ENCODE results near the gene GYPB.
"Not testable (repeated sequence)": the region's sequence is repeated elsewhere in the genome, so short reads cannot be mapped to it uniquely, and the experiment has no call there.

GYPB gene

DNA sequence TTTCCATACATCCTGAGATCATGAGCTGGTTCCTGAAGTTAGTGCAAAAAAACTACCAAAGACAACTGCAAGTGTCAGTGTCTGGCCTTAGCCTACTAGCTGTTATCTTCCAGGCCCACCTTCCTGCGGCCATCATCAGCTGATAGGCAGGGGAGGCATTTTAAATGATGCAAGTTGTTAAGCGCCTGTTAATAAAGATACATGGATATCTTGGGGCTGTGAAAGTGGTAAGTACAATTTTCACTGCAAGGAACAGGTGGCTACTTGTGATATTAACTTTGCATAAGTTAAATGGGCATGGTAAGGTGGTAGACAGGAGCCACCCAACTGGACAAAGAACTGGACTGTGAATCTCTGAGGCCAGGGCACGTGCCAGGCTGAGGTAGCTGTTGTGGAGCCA, at the start of gene GYPB:
GYPB (minus strand) TSS at position 104 of the 400 bp plus-strand sequence; CDS start at position 11, 93 bp downstream.
- not testable (repeated sequence) for DNase-seq

DNA sequence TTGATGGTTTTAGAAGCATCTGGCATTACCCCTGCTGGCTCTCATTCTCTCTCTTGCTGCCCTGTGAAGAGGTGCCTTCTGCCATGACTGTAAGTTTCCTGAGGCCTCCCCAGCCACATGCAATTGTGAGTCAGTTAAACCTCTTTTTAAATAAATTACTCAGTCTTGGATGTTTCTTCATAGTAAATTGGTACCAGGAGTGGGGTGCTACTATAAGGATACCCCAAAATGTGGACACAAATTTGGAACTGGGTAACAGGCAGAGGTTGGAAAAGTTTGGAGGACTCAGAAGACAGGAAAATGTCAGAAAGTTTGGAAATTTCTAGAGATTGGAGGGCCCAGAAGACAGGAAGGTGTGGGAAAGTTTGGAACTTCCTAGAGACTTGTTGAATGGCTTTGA, 42.4 kb upstream of the GYPB start:
- not testable (repeated sequence) for DNase-seq

DNA sequence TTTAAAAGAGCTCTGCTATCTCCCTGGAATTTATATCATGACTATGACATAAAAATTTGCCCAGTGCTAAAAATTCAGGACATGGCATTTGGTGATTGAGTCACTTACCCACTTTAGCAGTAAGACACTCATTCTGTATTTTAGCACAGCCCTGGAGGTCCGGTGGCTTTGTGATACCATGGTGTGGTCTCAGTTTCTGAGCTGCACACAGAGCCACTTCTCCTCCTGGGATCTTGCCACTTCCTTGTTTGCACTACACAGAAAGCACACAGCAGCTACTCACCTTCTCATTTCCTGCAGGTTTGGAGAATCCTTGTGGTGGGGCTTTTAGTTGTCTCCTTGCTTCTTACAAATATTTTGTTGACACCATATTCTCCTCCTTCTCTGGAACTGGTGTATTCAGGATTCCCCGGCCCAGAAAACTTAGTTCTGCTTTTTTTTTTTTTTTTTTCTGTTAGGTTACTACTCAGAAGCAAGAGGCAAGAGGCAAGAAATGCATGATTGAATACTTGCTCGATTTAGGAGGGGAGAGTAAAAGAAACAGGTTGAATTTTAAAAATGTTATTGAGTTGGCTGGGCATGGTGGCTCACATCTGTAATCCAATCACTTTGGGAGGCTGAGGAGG, 41.2 kb upstream of the GYPB start:
- DNase-seq: not testable (repeated sequence)

DNA sequence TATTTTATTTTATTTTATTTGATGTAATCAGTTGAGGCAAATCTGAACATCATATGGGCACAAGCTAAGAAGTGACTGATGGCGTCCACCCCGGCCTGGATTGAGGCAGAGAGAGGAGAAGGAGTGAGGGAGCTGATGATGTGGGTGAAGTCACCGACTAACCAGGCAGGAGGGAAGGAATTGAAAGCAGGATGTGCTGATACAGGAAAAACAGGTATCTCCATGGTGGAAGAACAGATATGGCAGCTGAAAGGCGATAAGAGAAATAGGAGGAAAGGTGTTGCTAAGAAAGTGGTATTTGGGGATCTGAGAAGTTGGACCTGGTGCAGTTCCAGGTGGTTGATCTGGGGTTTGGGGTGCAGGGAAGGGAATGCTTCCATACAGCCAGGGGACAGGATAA, 37.6 kb upstream of the GYPB start:
- DNase-seq: no peak

DNA sequence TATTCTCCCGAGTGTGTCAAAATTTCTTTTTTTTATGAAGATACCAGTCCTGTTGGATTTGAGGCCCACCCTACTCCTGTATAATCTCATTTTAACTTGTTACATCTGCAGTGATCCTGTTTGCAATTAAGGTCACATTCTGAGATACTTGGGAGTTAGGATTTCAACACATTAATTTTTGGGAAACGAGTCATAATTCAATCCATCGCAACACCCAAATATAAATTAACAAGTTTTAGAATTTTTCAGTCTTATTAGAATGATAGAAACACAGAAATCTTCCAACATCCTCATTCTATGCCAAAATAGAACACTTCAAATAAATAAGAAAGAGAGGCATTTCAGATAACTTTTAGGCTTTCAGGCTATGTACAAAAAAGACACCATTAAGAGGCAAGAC, 36.2 kb upstream of the GYPB start:
- not testable (repeated sequence) for DNase-seq

DNA sequence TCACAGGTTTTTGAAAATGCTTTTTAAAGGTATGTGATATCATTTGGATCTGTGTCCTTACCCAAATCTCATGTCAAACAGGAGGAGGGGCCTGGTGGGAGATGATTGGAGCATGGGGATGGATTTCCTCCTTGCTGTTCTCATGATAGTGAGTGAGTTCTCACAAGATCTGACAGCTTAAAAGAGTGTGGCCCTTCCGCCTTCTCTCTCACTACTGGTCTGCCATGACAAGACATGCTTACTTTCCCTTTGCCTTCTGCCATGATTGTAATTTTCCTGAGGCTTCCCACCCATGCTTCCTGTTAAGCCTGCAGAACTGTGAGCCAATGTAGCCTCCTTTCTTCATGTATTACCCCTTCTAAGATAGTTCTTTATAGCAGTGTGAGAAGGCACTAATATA, 32.3 kb upstream of the GYPB start:
- not testable (repeated sequence) for DNase-seq

DNA sequence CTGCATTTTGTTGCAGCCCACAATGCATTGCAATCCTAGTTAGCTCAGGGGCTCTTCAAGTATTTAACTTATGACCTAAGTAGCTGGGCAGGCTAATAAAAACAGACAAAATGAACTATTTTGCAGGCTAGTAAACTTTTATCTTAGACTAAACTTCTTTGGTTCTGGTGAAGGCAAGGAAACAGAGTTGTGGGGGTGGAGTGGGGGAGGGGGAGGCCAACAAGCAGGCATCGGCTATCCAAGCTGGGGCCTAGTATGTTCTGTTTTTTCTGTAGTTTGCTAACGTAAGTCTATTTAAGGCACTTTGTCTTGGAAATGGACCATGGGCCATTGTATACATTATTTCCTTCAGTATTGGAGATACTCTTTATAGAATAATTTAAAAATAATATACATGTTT, 31.5 kb upstream of the GYPB start:
- DNase-seq: not testable (repeated sequence)

DNA sequence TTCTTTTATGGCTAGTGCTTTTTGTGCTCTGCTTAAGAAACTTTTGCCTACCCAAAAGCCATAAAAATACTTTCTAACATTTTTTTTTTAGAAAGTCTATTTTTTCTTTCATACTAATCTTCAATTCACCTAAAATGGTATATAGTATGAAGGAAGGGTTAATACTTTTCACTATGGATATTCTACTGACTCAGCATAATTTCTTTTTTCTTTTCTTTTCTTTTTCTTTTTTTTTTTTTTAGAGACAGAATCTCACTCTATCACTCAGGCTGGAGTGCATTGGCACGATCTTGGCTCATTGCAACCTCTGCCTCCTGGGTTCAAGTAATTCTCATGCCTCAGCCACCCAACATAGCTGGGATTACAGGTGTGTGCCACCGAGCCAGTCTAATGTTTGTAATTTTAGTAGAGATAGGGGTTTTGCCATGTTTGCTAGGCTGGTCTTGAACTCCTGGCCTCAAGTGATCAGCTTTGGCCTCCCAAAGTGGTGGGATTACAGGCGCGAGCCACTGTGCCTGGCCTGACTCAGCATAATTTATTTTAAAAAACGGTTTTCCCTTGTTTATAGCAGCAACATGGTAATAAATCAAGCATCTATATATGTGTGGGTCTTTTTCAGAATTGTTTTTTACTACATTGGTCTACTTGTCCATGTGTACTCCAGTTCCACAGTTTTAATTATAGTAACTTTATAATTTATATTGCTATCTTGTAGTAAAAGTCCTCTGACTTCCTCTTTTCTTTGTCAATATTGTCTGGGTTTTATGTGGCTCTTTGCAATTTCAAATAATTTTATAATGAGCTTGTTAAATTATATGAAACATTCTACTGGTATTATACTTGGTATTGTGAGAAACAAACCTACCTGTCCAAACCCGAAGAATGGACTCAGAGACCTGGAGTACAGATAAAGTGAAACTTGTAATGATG, 30.6 kb upstream of the GYPB start:
- not testable (repeated sequence) for DNase-seq

DNA sequence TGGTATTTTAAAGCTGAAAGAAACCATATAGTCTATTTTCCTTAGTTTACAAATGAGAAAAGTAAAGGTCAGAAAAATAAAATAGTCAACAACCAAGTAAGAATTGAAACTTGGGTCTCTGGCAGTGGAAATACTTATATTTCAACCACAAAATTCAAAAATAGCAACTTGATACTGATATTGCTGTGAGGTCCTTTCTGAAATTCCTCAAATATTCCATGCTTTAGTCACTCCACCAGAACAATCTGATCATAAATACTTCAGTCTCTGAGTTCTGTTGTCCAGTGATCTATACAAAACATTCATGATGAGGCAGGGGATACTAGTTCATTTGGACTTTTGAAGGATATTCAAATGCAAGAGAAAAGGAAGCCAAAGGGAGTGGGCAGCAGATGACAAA, 25.8 kb upstream of the GYPB start:
- DNase-seq: not testable (repeated sequence)

DNA sequence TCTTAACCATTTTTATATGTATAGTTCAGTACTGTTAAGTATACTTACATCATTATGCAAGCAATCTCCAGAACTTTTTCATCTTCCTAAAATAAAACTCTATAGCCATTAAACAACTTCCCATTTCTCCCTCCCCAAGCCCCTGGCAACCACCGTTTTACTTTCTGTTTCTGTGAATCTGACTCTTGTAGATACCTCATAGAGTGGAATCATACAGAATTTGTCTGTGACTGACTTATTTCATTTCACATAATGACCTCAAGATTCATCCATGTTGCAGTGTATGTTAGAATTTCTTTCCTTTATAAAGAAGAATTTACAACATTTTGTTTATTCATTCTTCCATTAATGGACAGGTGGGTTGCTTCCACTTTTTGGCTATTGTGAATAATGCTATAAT, 13.4 kb upstream of the GYPB start:
- DNase-seq: not testable (repeated sequence)

DNA sequence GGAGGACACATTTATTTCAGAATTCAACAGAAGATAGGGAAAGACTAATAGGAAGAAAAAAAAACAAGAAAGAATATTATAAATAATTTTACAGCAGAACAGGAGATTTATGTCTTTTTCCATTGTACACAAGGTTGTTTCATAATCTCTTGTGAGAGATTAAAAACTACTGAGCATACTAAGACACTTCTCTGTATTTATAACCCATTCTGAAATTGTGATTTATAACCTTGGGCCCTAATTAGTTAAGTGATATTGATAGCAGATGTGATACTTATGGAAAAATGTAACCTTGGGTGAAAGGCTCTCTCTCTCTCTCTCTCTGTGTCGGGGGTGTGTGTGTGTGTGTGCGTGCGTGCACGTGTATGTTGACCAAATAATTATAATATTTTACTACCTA, 12.7 kb upstream of the GYPB start:
- not testable (repeated sequence) for DNase-seq

DNA sequence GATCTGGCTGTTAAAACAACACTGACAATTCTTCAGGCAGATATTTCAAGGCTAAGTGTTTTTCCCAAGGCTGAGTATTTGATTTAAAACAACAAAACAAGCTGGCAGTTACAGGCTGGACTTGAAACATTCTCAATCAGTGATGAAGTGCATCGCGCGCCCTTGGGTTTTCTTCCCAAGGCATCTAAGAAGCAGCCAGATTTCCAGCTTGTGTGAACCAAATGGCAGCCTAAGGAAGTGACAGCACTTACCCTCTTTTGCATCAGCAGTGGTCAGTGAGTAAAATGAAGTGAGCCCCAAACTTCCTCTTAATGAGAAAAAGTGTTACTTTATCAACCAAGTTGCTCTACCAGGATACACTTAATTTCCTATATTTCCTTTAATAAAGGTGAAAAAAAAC, 12.2 kb upstream of the GYPB start:
- DNase-seq: not testable (repeated sequence)

DNA sequence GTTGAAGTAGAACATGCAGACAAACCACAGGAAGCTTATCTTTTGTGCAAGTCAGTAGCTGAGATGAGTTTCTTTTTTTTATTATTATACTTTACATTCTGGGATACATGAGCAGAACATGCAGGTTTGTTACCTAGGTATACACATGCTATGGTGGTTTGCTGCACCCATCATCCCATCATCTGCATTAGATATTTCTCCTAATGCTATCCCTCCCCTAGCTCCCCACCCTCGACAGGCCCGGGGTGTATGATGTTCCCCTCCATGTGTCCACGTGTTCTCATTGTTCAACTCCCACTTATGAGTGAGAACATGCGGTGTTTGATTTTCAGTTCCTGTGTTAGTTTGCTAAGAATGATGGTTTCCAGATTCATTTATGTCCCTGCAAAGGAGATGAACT, 11.5 kb upstream of the GYPB start:
- not testable (repeated sequence) for DNase-seq

DNA sequence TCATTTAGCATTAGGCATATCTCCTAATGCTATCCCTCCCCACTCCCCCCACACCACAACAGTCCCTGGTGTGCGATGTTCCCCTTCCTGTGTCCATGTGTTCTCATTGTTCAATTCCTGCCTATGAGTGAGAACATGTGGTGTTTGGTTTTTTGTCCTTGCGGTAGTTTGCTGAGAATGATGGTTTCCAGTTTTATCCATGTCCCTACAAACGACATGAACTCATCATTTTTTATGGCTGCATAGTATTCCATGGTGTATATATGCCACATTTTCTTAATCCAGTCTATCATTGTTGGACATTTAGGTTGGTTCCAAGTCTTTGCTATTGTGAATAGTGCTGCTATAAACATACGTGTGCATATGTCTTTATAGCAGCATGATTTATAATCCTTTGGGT, 7.5 kb upstream of the GYPB start:
- not testable (repeated sequence) for DNase-seq

DNA sequence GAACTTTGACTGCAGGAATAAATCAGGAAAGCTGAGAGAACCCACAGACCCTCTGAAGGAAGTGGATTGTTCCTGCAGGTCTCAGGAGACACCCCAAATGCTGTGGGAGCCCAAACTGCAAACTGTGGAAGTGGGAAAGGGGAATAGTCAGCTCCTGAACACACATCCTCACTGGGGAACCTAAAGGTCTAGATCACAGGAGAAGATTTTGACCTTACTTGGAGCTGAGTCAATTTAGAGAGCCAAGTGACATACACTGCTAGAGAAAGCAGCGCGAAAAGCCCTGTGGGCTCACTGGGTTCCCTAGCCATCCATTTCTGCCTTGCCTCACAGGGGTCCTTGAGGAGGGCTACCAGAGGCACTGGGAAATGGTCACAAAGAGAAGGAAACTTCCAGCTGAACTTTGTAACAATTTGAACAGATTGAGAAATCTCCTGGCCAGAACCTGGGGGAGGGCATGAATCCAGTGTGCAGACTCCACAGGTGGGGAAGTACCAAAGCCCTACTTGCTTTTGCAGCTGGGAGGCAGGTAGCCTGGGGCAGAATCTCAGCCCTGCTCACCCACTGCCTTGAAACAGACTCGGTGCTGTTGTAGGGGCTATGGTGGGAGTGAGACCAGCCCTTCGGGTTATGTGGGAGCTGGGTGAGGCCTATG, 5.3 kb upstream of the GYPB start:
- not testable (repeated sequence) for DNase-seq

DNA sequence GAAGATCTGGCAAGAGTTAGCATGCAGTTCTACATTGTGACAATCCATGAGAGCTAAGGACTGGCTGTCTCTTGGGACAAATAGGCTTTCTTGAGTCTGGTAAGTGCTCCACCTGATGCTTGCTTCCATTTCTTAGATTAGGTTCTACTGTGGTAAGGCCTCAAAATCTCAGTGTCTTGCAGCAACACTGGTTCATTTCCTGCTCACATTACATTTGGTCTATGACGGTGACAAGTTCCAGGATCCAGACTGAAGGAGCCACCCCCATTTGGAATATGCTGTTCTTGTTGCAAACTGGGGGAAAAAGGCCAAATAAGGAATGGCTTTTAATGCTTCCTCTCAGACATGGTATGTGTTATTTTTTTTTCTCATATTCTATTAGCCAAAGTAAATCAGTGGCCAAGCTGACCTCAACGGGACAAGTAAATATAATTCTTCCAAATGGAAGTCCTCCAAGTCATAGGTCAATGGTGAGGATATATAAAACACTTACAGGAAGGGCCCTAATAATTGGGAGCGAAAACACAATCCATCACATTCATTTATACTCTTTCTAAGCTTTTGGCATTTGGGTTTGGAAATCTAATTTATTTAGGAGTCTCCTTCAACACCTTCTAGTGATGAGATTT, 3.7 kb upstream of the GYPB start:
- not testable (repeated sequence) for DNase-seq

DNA sequence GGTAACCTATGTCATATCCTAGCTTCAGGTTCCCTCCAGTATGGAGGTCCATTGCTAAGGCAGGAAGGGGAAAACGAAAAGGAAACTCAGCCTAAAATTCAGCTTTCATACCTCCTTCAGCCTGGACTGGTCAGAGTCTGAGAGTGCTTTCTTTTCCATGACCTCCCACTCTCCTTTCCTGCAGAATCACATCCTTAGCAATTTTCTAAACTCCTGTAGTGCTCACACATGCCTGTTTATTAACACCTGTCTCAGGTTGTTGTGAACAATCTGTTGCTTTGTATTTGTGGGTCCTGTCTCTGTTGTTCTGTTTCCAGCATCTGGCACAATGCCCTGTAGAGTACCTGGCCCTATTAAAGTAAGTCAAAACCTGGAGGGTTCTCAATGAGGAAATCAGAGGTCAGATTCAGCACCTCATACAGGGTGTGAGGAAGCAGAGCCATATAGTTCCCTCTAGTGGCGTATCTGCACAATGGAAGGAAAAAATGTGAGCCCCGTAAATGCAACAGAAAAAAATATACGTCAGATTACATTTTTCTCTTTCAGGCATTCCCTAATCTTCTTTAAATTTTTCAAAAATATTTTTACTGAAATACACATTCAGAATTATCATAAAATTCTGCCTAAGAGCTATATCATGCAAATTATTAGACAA, 2.3 kb upstream of the GYPB start:
- not testable (repeated sequence) for DNase-seq

DNA sequence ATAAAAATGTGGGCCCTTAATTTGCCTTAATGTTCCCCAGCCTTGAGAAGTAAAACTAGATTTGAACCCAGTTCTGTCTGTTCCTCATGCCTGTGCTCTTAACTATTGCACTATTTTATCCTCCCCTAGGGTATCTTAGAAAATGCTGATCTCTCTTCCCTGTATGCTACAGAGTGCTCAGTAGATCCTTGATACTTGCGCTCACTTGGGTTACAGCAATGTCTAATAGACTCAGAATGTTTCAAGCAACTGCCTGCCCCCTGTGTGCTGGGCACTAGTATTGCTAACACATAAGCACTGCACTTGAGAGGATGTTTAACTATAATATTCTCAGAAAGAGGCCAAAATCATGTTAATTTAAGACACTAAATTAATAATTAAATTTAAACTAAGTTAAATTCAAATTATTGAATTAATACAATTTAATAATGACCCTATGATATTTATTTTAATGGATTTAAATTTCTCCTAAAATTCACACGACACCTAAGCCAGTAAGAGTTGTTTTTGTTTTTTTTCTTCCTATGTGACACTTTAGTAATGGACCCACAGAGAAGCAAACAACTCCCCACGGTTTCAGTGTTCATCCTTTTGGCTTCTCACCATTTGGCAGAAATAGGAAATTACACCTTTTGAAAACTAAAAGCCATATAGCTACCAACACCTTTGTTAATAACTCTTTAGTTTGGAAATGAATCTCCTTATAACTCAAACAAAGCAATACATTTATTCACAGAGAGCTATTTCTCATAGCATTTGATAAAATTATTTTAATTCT, 768 bp downstream of the GYPB start:
- DNase-seq: not testable (repeated sequence)

DNA sequence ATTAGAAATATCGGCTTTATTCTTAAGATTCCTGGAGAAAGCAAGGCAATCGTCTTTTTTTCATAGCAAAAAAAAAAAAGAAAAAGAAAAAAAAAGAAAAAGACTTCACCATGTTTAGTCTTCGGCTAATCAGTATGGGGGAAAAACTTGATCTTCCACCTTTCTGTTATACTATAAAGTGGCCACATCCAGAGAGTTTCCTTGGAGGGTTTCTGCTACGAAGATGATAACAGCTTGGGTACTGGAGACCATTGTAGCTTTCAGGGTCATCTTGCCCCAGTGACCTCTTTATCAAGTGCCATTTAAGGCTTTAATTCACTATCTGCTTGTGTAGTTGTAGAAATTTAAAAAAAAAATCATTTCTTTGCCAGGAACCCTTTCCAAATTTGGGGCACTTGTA, 1.9 kb downstream of the GYPB start:
- not testable (repeated sequence) for DNase-seq

DNA sequence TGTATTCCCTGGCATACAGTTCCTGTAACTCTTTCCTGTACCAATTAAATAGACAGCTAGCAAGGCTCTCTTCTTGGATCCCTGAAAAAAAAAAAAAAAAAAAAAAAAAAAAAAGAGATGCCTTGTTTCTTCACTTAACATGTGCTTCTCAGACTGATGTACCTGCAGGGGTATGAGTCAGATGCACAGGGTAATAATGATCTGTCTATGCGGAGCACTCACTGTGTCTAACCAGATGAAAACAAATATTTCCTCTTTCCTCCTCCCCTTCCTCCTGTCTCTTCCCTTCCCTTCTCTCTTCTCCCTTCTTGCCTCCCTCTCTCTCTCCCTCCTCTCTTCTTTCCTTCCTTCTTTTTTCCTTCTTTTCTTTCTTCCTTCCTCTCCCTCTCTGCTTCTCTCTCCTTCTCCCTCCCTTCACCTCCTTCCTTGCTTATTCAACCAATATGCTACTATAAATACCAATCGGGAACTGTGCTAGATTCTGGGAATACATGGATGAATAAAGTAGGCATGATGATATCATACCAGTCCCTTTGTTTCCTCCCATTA, 3.0 kb downstream of the GYPB start:
- not testable (repeated sequence) for DNase-seq

DNA sequence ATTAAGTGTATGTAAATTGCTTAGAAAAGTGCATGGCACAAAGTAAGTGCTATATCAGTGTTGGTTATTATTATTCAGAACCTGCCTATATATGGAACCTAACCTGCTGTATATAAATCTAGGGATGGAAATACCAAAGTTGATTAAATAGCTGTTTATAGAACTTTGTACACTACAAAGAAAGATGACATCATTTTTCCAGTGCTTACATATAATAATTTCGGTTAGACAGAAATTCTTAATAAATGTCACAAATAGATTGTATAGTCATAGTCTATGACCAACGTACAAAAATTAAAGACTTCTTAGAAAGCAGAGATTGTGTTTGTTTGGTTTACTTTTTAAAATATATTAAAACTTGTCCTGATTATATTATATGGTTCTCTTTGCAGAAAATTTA, 4.4 kb downstream of the GYPB start:
- DNase-seq: no peak
